ENCODE measurements around the gene GMEB1.
"Not testable (repeated sequence)": the region's sequence is repeated elsewhere in the genome, so short reads cannot be mapped to it uniquely, and the experiment has no call there.

Gene GMEB1

GRCh38 chr1:28653870-28654269, 14.7 kb upstream of the GMEB1 start:
- not testable (repeated sequence) for H3K36me3 ChIP-seq (ENCODE audit: control insufficient read depth in 1 of 2, insufficient read depth in 2 of 2, low read length in 2 of 2); H3K4me2 ChIP-seq (ENCODE audit: low read length); H3K79me1 ChIP-seq (ENCODE audit: low read length); H2AK5ac ChIP-seq (ENCODE audit: low read length); H4K12ac ChIP-seq (ENCODE audit: low read depth, low read length); H3K27me3 ChIP-seq (ENCODE audit: insufficient read depth, low read length); H3K18ac ChIP-seq (ENCODE audit: low read length); H4K8ac ChIP-seq (ENCODE audit: low read depth, low read length); H3K9ac ChIP-seq (ENCODE audit: low read length); H3K14ac ChIP-seq (ENCODE audit: low read length); H3K4me1 ChIP-seq (ENCODE audit: control insufficient read depth in 1 of 2, insufficient read depth in 2 of 2, low read length in 2 of 2); H3K4me3 ChIP-seq (ENCODE audit: low read depth, low read length); H2BK120ac ChIP-seq (ENCODE audit: insufficient read depth, low read length, poor library complexity); H3K27ac ChIP-seq (ENCODE audit: low read depth, low read length); H4K91ac ChIP-seq (ENCODE audit: low read depth, low read length); H2BK12ac ChIP-seq (ENCODE audit: low read length); H3K23ac ChIP-seq (ENCODE audit: low read length); H2AFZ ChIP-seq (ENCODE audit: insufficient read depth, low read length, poor library complexity); H3K79me2 ChIP-seq (ENCODE audit: control insufficient read depth, insufficient read depth, low read length, poor library complexity); H3K4ac ChIP-seq (ENCODE audit: low read depth, low read length); H3K9me3 ChIP-seq (ENCODE audit: insufficient read depth, low read depth, low read length); H2BK5ac ChIP-seq (ENCODE audit: low read depth, low read length, poor library complexity)
- peak; percentile 17 to 57 for DNase-seq
- WGBS (ENCODE audit: extremely low coverage, insufficient coverage, insufficient read length) = no CpG with 5 or more reads among the region's 3 CpGs

- H3K4ac ChIP-seq (ENCODE audit: low read depth, low read length); H3K36me3 ChIP-seq (ENCODE audit: control insufficient read depth in 1 of 2, insufficient read depth in 2 of 2, low read length in 2 of 2); H3K27ac ChIP-seq (ENCODE audit: low read depth, low read length); H3K9me3 ChIP-seq (ENCODE audit: insufficient read depth, low read depth, low read length); DNase-seq; H4K12ac ChIP-seq (ENCODE audit: low read depth, low read length); H2AK5ac ChIP-seq (ENCODE audit: low read length); H4K91ac ChIP-seq (ENCODE audit: low read depth, low read length); H3K4me1 ChIP-seq (ENCODE audit: control insufficient read depth in 1 of 2, insufficient read depth in 2 of 2, low read length in 2 of 2); H3K4me2 ChIP-seq (ENCODE audit: low read length); H3K14ac ChIP-seq (ENCODE audit: low read length); H3K23ac ChIP-seq (ENCODE audit: low read length); H3K79me1 ChIP-seq (ENCODE audit: low read length); H2BK5ac ChIP-seq (ENCODE audit: low read depth, low read length, poor library complexity); H3K18ac ChIP-seq (ENCODE audit: low read length); H3K9ac ChIP-seq (ENCODE audit: low read length); H3K79me2 ChIP-seq (ENCODE audit: control insufficient read depth, insufficient read depth, low read length, poor library complexity); H2BK120ac ChIP-seq (ENCODE audit: insufficient read depth, low read length, poor library complexity); H3K4me3 ChIP-seq (ENCODE audit: low read depth, low read length); H3K27me3 ChIP-seq (ENCODE audit: insufficient read depth, low read length); H2AFZ ChIP-seq (ENCODE audit: insufficient read depth, low read length, poor library complexity); H2BK12ac ChIP-seq (ENCODE audit: low read length); H4K8ac ChIP-seq (ENCODE audit: low read depth, low read length): not testable (repeated sequence)
- no CpG with 5 or more reads among the region's 10 CpGs for WGBS (ENCODE audit: extremely low coverage, insufficient coverage, insufficient read length)
These were observed 12.9 kb upstream of the GMEB1 start for GRCh38 chr1:28655448-28656311.

GRCh38 chr1:28656335-28656734, 12.2 kb upstream of the GMEB1 start:
- H3K4me1 ChIP-seq (ENCODE audit: control insufficient read depth in 1 of 2, insufficient read depth in 2 of 2, low read length in 2 of 2) = no peaks in the 10 kb centered on the region
- WGBS (ENCODE audit: extremely low coverage, insufficient coverage, insufficient read length) = no CpG with 5 or more reads among the region's 6 CpGs

GRCh38 chr1:28663871-28664470, 4.6 kb upstream of the GMEB1 start:
- H3K27ac ChIP-seq (ENCODE audit: low read depth, low read length) = no peak overlapping the region
- no peak overlapping the region for H2AK5ac ChIP-seq (ENCODE audit: low read length)
- H3K14ac ChIP-seq (ENCODE audit: low read length) = no peak overlapping the region
- no peak overlapping the region for H2AFZ ChIP-seq (ENCODE audit: insufficient read depth, low read length, poor library complexity)
- no peak overlapping the region for H4K8ac ChIP-seq (ENCODE audit: low read depth, low read length)
- WGBS (ENCODE audit: extremely low coverage, insufficient coverage, insufficient read length) = no CpG with 5 or more reads among the region's 7 CpGs
- H3K79me2 ChIP-seq (ENCODE audit: control insufficient read depth, insufficient read depth, low read length, poor library complexity) = peaks cover 2% of the 10 kb centered on the region
- H2BK120ac ChIP-seq (ENCODE audit: insufficient read depth, low read length, poor library complexity) = no peak overlapping the region
- no peak overlapping the region for H3K18ac ChIP-seq (ENCODE audit: low read length)
- no peaks in the 10 kb centered on the region for H3K27me3 ChIP-seq (ENCODE audit: insufficient read depth, low read length)
- peaks cover 11% of the 10 kb centered on the region for H3K79me1 ChIP-seq (ENCODE audit: low read length)
- no peak overlapping the region for H3K4me2 ChIP-seq (ENCODE audit: low read length)
- DNase-seq = no peak
- H3K9ac ChIP-seq (ENCODE audit: low read length) = no peak overlapping the region
- no peaks in the 10 kb centered on the region for H3K36me3 ChIP-seq (ENCODE audit: control insufficient read depth in 1 of 2, insufficient read depth in 2 of 2, low read length in 2 of 2)
- no peak overlapping the region for H2BK12ac ChIP-seq (ENCODE audit: low read length)
- H4K12ac ChIP-seq (ENCODE audit: low read depth, low read length) = no peak overlapping the region
- no peak overlapping the region for H3K4me3 ChIP-seq (ENCODE audit: low read depth, low read length)
- H4K91ac ChIP-seq (ENCODE audit: low read depth, low read length) = no peak overlapping the region
- H3K4me1 ChIP-seq (ENCODE audit: control insufficient read depth in 1 of 2, insufficient read depth in 2 of 2, low read length in 2 of 2) = peaks cover 0 to 2% of the 10 kb centered on the region in 2 experiments
- H3K23ac ChIP-seq (ENCODE audit: low read length) = no peak overlapping the region
- H2BK5ac ChIP-seq (ENCODE audit: low read depth, low read length, poor library complexity) = no peak overlapping the region
- H3K4ac ChIP-seq (ENCODE audit: low read depth, low read length) = no peak overlapping the region
- H3K9me3 ChIP-seq (ENCODE audit: insufficient read depth, low read depth, low read length) = no peaks in the 10 kb centered on the region

More at GRCh38 chr1:28656335-28656734, 12.2 kb upstream of the GMEB1 start:
- no peak overlapping the region for H4K8ac ChIP-seq (ENCODE audit: low read depth, low read length)
- H2BK120ac ChIP-seq (ENCODE audit: insufficient read depth, low read length, poor library complexity) = no peak overlapping the region
- no peak overlapping the region for H3K18ac ChIP-seq (ENCODE audit: low read length)
- no peaks in the 10 kb centered on the region for H3K27me3 ChIP-seq (ENCODE audit: insufficient read depth, low read length)
- H3K27ac ChIP-seq (ENCODE audit: low read depth, low read length) = no peak overlapping the region
- no peaks in the 10 kb centered on the region for H3K36me3 ChIP-seq (ENCODE audit: control insufficient read depth in 1 of 2, insufficient read depth in 2 of 2, low read length in 2 of 2)
- no peak overlapping the region for H3K4me3 ChIP-seq (ENCODE audit: low read depth, low read length)
- H4K12ac ChIP-seq (ENCODE audit: low read depth, low read length) = no peak overlapping the region
- H3K9me3 ChIP-seq (ENCODE audit: insufficient read depth, low read depth, low read length) = no peaks in the 10 kb centered on the region
- H3K79me2 ChIP-seq (ENCODE audit: control insufficient read depth, insufficient read depth, low read length, poor library complexity) = no peaks in the 10 kb centered on the region
- DNase-seq = no peak
- H3K23ac ChIP-seq (ENCODE audit: low read length) = no peak overlapping the region
- no peak overlapping the region for H2AFZ ChIP-seq (ENCODE audit: insufficient read depth, low read length, poor library complexity)
- H3K9ac ChIP-seq (ENCODE audit: low read length) = no peak overlapping the region
- H3K4ac ChIP-seq (ENCODE audit: low read depth, low read length) = no peak overlapping the region
- no peak overlapping the region for H2AK5ac ChIP-seq (ENCODE audit: low read length)
- H2BK12ac ChIP-seq (ENCODE audit: low read length) = no peak overlapping the region
- no peak overlapping the region for H3K4me2 ChIP-seq (ENCODE audit: low read length)
- H3K14ac ChIP-seq (ENCODE audit: low read length) = no peak overlapping the region
- H2BK5ac ChIP-seq (ENCODE audit: low read depth, low read length, poor library complexity) = no peak overlapping the region
- no peaks in the 10 kb centered on the region for H3K79me1 ChIP-seq (ENCODE audit: low read length)
- no peak overlapping the region for H4K91ac ChIP-seq (ENCODE audit: low read depth, low read length)

Data from trophoblast cell (in vitro differentiated cells and primary cell).